HPDE6-E6E7 (cell line): Measurements from ENCODE around the gene PDZK1.
"Not testable (repeated sequence)": the region's sequence is repeated elsewhere in the genome, so short reads cannot be mapped to it uniquely, and the experiment has no call there.

Source experiments
- DNase-seq: peaks from one replicate; pipeline ENCODE4 v3.0.0; 2011; ENCODE audit warnings: missing footprints; ENCODE audit errors: extremely low spot score

PDZK1 gene

GRCh38 chr1:145710291-145711027 is 3.3 kb upstream of the PDZK1 start:
- DNase-seq: no peak

- no peak for DNase-seq
These were observed 895 bp upstream of the PDZK1 start for GRCh38 chr1:145708063-145708462.

GRCh38 chr1:145706086-145706664 is 993 bp downstream of the PDZK1 start:
- peak; percentile 75 for DNase-seq

GRCh38 chr1:145705622-145706021 is 1.5 kb downstream of the PDZK1 start:
- DNase-seq: no peak

- no peak for DNase-seq
These were observed 4.3 kb downstream of the PDZK1 start for GRCh38 chr1:145702826-145703225.

- no peak for DNase-seq
These were observed 5.1 kb downstream of the PDZK1 start for GRCh38 chr1:145702052-145702451.

- no peak for DNase-seq
These were observed 5.8 kb downstream of the PDZK1 start for GRCh38 chr1:145701306-145701862.

- DNase-seq: no peak
These were observed 10.6 kb downstream of the PDZK1 start for GRCh38 chr1:145696630-145696960.

GRCh38 chr1:145695821-145696629 is 11.1 kb downstream of the PDZK1 start:
- no peak for DNase-seq

- DNase-seq: no peak
These were observed 14.3 kb downstream of the PDZK1 start for GRCh38 chr1:145692785-145693443.

- peak; percentile 58 for DNase-seq
These were observed 16.3 kb downstream of the PDZK1 start for GRCh38 chr1:145690587-145691558.

- DNase-seq: no peak
These were observed 17.2 kb downstream of the PDZK1 start for GRCh38 chr1:145689922-145690321.

GRCh38 chr1:145688924-145689323 is 18.2 kb downstream of the PDZK1 start:
- DNase-seq: no peak

- no peak for DNase-seq
These were observed 18.8 kb downstream of the PDZK1 start for GRCh38 chr1:145688328-145688727.

GRCh38 chr1:145686078-145686477 is 21.1 kb downstream of the PDZK1 start:
- DNase-seq: not testable (repeated sequence)

GRCh38 chr1:145684858-145685257 is 22.3 kb downstream of the PDZK1 start:
- not testable (repeated sequence) for DNase-seq

- not testable (repeated sequence) for DNase-seq
These were observed 34.0 kb downstream of the PDZK1 start for GRCh38 chr1:145673217-145673616.

- DNase-seq: not testable (repeated sequence)
These were observed 36.0 kb downstream of the PDZK1 start for GRCh38 chr1:145670995-145671745.

- DNase-seq: not testable (repeated sequence)
These were observed 42.2 kb downstream of the PDZK1 start for GRCh38 chr1:145665015-145665414.

- DNase-seq: not testable (repeated sequence)
These were observed 44.7 kb downstream of the PDZK1 start for GRCh38 chr1:145662502-145662901.
